ENCODE measurements around the gene SCLT1. TPM values are rescaled to one million over a fixed set of nuclear protein-coding genes. Genes with fewer than 3 reads are reported as not detected.

The SCLT1 gene
- total and polyA plus RNA-seq, 2 of the 4 experiments (the other 2 are of a cell fraction), result 4.9 to 7.7 TPM

GRCh38 chr4:128854433-128854832 lies 238.9 kb downstream of the SCLT1 start:
- Histone ChIP-seq H3K9ac (ENCODE audit: low read depth, low read length) (no peak overlapping the region), H3K27ac (ENCODE audit: insufficient read depth, low read length) (no peak overlapping the region), H3K4me3 (ENCODE audit: insufficient read depth, low read depth, low read length) (no peak overlapping the region), H3K36me3 (ENCODE audit: control insufficient read depth, insufficient read depth, low read length) (peaks cover 60% of the 10 kb centered on the region), H2AFZ (replicated peaks; ENCODE audit: low read length, poor library complexity) (no peak overlapping the region), H3K79me1 (ENCODE audit: low read depth in 1 of 2, low read length in 2 of 2) (peaks cover 38 to 66% of the 10 kb centered on the region in 2 experiments), H4K91ac (ENCODE audit: insufficient read depth, low read depth, low read length) (no peak overlapping the region), H3K27me3 (ENCODE audit: control insufficient read depth, insufficient read depth, low read length) (no peaks in the 10 kb centered on the region), H3K4me1 (ENCODE audit: control insufficient read depth, insufficient read depth, low read length) (peaks cover 17% of the 10 kb centered on the region), H3K9me1 (ENCODE audit: insufficient read depth, low read length) (peaks cover 28% of the 10 kb centered on the region), H4K8ac (ENCODE audit: low read depth in 2 of 2, low read length in 2 of 2) (no peak overlapping the region; a peak in 1 of 4 replicates), H3K9me3 (ENCODE audit: control insufficient read depth, insufficient read depth, low read length) (no peaks in the 10 kb centered on the region), H3K56ac (ENCODE audit: extremely low read depth, insufficient read depth, low read length) (no peak overlapping the region), H2BK15ac (ENCODE audit: low read depth, low read length) (no peak overlapping the region), H3K23ac (ENCODE audit: low read depth, low read length) (no peak overlapping the region), H2BK20ac (ENCODE audit: low read depth, low read length) (no peak overlapping the region), H3K18ac (ENCODE audit: low read depth, low read length) (no peak overlapping the region), H2AK5ac (ENCODE audit: low read depth, low read length) (no peak overlapping the region), H4K5ac (ENCODE audit: low read depth, low read length) (no peak overlapping the region), H2BK5ac (ENCODE audit: low read depth, low read length, poor library complexity, severe bottlenecking) (peak overlapping the region; percentile 69), H2AK9ac (replicated peaks; ENCODE audit: low read depth, low read length, poor library complexity) (no peak overlapping the region), H3K4ac (ENCODE audit: low read depth, low read length) (no peak overlapping the region), H4K20me1 (ENCODE audit: insufficient read depth, low read length) (peaks cover 6% of the 10 kb centered on the region; the same call in 1 of the 2 replicates), H3K4me2 (ENCODE audit: low read depth, low read length) (no peak overlapping the region), H2BK120ac (ENCODE audit: low read depth, low read length) (no peak overlapping the region), H3K14ac (replicated peaks; ENCODE audit: low read depth, low read length) (no peak overlapping the region)
- intact Hi-C loops (cut with micrococcal nuclease), result no loop called here
- in situ Hi-C loops (cut with MboI; ENCODE audit: low sequenced_read_pairs), result no loop called here
- BruUV-seq (replicated peaks), result no TSS peak
- WGBS, 2 experiments (ENCODE audit: extremely low coverage in 2 of 2, insufficient read length in 1 of 2), result 40% methylated on average over 2 of the region's 6 CpGs; no CpG with 5 or more reads in 1 of the 2 experiments
- dilution Hi-C loops (cut with HindIII; ENCODE audit: low sequenced_read_pairs, unreplicated experiment), result no loop called here
- ATAC-seq (ENCODE audit: low read depth) (peak; percentile 41; the same call in 1 of the 2 replicates), DNase-seq (peak; percentile 56)
- TF ChIP-seq SMC3 (IDR thresholded peaks at IDR 0.05; ENCODE audit: low read depth, low read length) (no peak), CEBPB (IDR thresholded peaks at IDR 0.05; ENCODE audit: low read depth, low read length) (peak; percentile 41; the same call in 1 of the 2 replicates)
- POLR2A ChIA-PET (ENCODE audit: unreplicated experiment), result no interaction called here
- CTCF ChIA-PET, result no interaction called here
